HG02763 (cell line): ENCODE measurements around the gene OR4K14.
"Not testable (repeated sequence)": the region's sequence is repeated elsewhere in the genome, so short reads cannot be mapped to it uniquely, and the experiment has no call there.

ENCODE experiments used
- ATAC-seq: cut with Tn5 transposase; IDR thresholded peaks from one replicate; pipeline ENCODE4 v1.9.1; 2021; ENCODE audit warnings: mild to moderate bottlenecking, moderate library complexity; ENCODE audit not compliant: unreplicated experiment

The OR4K14 gene

GRCh38 chr14:20019257-20019865 lies at the start of gene OR4K14:
Gene OR4K14, minus strand, starts transcription at chr14:20019307. Its CDS starts 4,114 bp downstream, at chr14:20015193.
- no peak for ATAC-seq

GRCh38 chr14:20059745-20060144 lies 40.6 kb upstream of the OR4K14 start, which contains the start of gene OR4L1:
Gene OR4L1, plus strand, starts transcription at chr14:20060045. Its CDS starts 0 bp downstream, at chr14:20060045.
- no peak for ATAC-seq

DNA sequence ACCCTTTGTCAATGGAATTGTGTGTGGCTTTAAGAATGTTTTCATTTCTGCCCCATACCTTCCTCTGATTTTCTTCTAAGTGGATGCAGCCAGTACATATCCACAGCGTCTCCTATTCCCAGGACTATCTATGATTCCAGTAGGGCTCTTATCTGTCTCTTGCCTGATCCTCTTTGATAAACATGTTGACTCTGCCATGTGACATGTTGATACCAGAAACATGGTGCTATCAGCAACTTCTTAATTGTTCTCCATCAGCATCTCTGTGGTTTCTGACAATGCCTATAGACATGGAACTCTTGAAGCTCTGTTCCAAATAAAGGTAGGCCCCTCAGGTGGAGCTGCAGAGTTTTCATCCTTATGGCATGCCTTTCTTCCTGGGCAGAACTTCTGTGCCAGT lies 29.1 kb upstream of the OR4K14 start:
- no peak for ATAC-seq

DNA sequence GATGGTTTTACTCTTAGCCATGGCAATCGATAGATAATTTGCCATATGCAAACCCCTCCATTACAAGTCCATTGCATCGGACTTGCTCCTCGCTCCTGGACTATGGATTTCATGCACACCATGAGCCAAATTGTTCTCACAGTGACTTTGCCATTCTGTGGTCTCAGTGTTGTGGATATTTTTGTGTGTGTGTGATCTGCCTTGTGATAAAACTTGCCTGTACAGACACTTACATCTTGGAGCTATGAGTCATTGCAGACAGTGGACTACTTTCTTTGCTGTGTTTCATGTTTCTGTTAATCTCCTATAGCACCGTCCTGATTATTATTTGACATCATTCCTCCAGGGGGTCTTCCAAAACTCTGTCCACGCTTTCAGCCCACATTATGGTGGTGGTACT lies 25.1 kb upstream of the OR4K14 start:
- no peak for ATAC-seq

DNA sequence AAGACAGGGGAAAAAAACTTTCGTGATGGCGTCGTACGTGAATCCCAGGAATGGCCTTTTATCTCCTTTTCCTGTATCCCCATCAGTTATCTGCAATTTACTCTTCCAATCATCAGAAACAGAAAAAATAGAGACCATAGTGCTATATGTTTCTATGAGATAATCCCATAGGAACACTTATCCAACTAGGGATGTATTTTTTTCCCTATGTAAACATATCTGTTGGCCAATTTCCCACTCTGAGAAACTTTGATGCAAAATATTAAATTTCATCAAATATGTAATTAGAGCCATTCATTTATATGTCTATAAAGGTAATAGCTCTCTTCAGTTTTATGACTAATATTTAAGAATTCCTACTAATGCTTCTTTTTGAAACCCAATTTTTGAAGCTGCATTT lies 16.8 kb upstream of the OR4K14 start, which contains the start of gene OR4K13:
OR4K13 (minus strand) TSS at position 101 of the 400 bp plus-strand sequence. CDS start 1,280 bp downstream, outside the sequence.
- no peak for ATAC-seq

GRCh38 chr14:20035449-20035848 lies 16.3 kb upstream of the OR4K14 start:
- ATAC-seq = no peak

DNA sequence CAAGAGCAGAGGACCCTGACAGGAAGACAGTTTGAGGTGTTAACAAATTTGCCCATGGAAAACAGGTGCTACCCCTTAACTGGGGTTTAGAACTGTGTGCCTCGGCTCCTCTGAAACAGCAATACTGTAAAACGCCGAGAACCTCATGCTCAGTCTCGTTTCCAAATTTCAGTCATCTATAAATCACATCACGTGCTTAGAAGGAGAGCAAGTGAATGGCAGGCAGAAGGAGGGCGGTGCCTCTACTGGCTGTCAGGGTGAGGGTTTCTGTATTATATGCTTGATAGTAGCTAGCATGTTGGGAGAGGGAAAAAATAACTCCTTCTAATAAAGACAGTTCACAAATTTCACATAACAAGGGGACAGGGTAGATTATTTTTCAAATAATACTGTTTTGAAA lies 12.0 kb upstream of the OR4K14 start:
- no peak for ATAC-seq

- ATAC-seq = no peak
These were observed 11.0 kb downstream of the OR4K14 start for GRCh38 chr14:20008156-20008555.

GRCh38 chr14:20002319-20002718 lies 16.8 kb downstream of the OR4K14 start:
- no peak for ATAC-seq

GRCh38 chr14:20001863-20002262 lies 17.2 kb downstream of the OR4K14 start, which contains the start of gene OR4Q2:
Gene OR4Q2, plus strand, starts transcription at chr14:20002163.
- ATAC-seq = no peak

DNA sequence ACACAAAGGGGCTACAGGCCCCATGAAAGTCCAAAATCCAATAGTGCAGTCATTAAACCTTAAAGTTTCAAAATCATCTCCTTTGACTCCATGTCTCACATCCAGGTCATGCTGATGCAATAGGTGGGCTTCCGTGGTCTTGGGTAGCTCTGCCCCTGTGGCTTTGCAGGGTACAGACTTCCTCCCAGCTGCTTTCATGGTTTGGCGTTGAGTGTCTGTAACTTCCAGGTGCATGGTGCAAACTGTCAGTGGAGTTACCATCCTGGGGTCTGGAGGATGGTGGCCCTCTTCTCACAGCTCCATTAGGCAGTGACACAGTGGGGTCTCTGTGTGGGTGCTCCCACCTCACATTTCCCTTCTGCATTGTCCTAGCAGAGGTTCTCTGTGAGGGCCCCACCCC lies 25.7 kb downstream of the OR4K14 start:
- no peak for ATAC-seq

DNA sequence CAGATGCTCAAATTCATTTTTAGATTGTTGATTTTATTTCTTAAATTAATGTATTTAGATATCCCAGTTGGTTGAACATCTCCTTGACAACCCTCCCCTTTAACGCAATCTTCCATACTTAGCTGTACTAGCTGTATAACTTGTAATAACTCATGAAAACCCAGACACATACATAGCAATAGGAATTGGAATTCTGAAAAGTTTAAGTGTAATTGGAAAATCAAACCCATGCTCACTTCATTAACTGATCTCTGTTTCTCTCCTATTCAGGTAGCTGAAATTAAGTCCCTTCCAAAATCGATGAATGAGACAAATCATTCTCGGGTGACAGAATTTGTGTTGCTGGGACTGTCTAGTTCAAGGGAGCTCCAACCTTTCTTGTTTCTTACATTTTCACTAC lies 43.8 kb downstream of the OR4K14 start, which contains the start of gene OR4K15:
OR4K15 (plus strand) TSS at position 301 of the 400 bp plus-strand sequence; CDS start at position 301, 0 bp downstream.
- ATAC-seq = no peak

DNA sequence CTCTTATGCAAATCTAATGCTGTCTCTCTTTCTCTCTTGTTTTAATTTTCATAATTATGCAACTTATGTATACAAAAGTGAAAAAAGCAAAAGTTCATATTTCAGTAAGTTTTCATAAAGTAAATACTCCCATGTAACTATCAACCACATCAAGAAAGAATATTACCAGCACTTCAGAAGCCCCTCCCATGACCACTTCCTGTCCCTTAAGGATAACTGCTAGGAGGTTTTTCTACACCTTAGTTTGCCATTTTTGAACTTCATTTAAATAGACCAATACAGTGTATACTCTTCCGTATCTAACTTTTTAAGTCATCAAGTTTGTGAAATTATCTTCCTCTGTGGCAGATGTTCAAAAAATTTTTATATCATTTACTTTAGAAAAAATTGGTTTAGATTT lies 44.3 kb downstream of the OR4K14 start:
- ATAC-seq = no peak

GRCh38 chr14:19969735-19970134 lies 49.4 kb downstream of the OR4K14 start:
- ATAC-seq = not testable (repeated sequence)
